ENCODE data around the gene STPG3. TPM values are rescaled to one million over a fixed set of nuclear protein-coding genes. Genes with fewer than 3 reads are reported as not detected.

STPG3 gene
- total RNA-seq, 1 donor from 2014 or later = 0.69 TPM

DNA sequence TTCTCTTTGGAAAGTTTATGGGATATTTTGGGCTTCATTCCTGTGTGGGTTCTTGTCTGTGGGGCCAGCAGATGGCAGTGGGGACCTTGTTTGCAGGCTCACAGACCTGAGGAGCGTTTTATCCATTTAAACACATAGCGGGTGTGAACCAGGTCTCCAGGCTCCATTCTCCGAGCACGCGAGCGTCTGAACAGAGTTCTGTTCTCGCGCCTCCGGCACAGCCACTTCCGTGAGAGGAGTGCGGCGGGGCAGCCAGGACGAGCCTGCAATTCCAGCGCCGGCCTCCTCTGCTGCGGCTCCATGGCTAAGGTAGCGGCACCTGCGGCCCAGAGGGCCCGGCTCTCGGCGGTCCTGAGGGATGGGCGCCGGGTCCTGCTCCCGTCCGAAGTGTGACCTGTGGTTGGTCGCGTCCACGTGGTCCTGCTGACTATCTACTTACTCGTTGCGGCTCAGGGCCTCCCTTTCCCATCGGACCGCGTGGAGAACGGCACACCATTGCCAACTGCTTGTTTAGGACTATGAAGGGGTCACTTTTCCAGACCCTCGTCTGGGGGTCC, 43.7 kb downstream of the STPG3 start:
- intact Hi-C loops (cut with micrococcal nuclease) = no loop called here
- DNase-seq = peak; percentile 32
- peak; percentile 11 for ATAC-seq

DNA sequence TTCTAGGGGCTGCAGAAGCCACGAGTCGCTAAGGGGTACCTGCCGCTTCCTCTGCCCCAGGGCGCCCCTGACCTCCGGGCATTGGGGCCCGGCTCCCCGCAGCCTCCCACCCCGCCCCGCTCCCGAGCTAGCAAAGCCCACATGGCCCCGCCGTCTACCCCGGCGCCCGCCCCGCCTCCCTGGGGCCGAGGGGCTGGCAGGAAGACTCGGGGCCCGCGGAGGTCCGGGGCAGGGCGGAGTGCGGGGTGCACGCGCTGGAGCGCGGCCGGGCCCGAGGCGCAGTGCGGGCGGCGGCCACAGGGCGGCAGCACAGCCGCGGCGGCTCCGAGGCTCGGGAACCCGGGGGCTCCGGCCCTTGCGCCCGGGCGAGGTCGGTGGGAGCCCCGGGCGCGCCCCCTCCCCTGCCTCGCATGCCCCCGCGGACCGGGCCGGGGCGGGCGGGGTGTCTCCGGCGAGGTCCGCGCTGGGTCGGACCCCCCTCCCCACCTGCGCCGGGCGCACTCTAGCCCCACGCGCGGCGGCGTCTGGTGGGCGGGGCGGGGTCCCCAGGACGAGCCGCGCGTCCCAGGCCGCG, 44.2 kb downstream of the STPG3 start:
- intact Hi-C loops (cut with micrococcal nuclease) = no loop called here
- DNase-seq (peak; percentile 65), ATAC-seq (peak; percentile 57)

DNA sequence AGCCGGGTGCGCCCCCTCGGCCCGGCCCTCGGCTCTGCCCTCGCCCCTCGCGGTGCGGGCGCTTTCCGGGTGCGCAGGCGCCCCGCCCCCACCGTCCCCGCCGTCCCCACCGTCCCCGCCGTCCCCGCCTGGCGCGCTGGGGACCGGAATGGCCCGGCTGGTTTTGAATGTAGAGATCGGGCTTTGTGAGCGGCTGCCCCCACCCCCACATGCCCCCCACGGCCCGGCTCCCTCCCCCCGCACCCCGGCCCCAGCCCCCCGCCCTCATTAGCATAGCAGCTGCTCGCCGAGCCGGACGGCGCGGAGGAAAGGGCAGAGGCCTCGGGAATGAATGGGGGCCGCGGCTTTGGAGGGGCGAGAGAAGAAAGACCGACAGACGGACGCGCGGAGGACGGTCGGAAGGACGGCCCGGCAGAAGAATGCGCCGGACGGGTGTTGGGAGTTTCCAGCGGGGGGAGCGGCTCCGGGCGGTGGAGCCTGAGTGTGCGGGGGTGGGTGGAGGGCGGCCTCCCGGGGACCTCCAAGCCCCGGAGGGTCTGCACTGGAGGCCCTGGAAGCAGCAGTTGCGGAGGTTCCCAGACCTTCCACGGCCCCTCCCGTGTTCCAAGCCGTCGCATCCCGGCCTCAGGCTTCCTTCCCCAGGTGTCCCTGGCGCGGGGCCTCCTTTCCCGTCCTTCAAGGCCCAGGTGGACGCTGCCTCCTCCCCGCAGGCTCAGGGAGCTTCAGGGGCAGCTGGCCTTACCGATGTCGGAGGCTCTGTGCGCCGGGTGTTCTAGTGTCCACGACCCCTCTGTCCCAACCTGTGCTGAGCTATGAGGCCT, 45.0 kb downstream of the STPG3 start:
- DNase-seq (peak; percentile 36), ATAC-seq (no peak)
- intact Hi-C loops (cut with micrococcal nuclease) = no loop called here

DNA sequence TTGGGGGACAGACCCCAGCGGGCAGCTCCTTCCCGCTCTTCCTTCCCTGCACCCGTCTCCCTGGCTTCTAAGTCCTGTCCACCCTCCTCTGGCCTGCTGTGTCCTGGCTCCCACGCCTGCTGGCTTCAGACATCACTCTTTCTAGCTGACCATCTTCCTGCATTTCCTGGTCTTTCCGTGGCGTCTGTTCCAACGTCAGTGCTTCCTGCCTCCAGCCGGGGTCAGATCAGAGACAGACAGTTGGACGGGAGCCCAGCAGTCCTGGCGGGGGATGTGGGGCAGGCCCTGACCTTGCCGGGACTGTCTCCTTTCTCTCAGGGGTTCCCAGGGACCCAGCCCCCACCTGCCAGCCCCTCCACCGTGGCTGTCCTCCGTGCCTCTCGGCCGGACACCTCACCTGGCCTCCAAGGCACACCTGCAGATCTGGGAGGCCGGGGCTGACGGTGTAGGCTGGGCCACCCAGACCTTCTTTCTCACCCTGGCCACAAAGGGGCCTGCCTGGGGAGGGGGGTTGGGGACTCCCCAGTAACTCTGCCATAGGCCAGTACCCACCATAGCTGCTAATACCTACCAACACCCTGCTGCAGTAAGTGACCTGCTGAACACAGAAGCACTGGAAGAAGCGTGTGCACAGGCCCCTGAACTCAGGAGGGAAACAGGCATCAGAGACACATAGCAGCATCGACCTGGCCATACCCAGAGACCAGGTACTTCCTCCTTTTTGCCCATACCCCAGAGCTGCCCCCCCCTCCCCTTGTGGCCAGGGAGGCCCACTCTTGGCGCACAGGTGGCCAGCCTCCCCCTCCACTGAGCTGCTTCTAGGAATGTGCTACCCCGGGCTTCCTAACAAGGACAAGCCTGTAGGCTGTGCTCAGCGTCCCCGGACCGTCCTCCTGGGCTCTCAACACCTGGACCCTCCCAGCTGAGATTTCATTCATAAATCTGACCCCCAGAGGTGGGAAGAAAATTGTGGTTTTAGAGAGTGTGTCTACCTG, 45.9 kb downstream of the STPG3 start:
- DNase-seq (peak; percentile 77), ATAC-seq (peak; percentile 50)
- intact Hi-C loops (cut with micrococcal nuclease) = no loop called here

DNA sequence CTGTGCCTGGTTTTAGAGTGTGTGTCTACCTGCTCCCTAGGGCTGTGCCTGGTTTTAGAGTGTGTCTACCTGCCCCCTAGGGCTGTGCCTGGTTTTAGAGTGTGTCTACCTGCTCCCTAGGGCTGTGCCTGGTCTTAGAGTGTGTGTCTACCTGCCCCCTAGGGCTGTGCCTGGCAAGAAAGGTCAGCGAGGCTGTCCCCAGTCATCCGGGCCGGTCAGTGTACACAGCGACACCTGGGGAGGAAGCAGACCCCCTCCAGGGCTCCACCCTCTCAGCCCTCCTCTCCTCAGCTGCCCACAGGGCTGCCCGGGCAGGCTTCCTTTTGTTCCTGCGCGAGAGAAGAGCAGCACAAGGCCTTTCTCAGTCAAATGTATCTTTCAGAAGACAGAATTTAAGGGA, 46.9 kb downstream of the STPG3 start:
- DNase-seq (peak; percentile 12), ATAC-seq (no peak)
- intact Hi-C loops (cut with micrococcal nuclease) = no loop called here

DNA sequence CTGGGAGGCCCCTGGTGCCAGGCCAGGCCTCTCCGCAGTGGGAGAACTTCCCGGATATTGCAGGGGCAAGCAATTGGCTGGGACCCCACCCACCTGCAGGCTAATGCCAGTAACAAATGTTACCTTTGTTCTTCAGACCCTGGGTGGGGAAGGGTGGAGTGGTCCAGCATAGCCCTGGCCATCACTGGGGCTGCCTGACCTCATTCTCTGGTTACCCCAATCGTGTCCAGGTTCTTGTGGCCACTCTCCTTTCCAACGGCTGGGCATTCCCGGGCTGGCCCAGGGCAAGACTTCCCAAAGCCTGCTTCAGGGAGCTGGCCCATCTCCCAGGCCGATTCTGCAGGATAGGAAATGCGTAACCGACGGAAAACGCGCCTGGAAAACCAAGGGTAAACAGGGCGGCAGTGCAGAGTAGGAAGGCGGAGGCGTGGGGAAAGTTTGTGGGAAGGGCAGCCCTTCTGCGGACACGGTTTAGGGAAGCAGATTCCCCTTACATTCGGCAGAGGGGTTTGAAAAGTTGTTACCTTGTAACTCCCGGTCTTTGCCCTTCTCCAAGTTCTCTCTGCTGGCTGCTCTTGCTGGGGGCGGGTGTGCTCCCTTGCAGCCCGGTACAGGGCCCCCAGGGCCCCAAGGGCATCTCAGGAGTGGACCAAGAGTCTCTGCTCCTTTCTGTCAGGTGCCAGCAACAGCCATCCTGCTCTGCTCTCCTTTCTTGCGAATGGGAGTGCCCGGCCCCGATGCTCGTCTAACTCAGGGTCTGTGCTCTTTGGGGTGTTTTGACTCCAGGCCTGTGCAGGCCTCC, 47.5 kb downstream of the STPG3 start:
- ATAC-seq = no peak
- peak; percentile 37 for DNase-seq
- intact Hi-C loops (cut with micrococcal nuclease) = no loop called here

DNA sequence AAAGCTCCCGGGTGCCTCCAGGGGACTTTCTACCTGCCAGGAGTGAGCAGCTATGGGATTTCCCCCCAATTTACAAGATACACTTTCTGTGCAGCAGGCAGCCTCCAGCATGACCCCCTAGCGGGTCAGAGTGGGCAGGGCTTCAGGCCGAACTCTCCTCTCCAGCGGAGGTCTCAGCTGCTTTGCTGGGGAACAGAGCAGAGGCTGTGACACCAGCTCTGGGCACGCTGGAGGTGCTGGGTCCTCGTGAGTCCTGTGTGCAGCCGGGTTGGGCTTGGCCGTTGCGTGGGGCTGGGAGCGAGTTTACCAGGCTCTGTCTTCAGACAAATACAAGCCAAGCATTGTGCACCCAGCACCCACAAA, 48.1 kb downstream of the STPG3 start:
- ATAC-seq = no peak
- intact Hi-C loops (cut with micrococcal nuclease) = no loop called here
- peak; percentile 37 for DNase-seq

DNA sequence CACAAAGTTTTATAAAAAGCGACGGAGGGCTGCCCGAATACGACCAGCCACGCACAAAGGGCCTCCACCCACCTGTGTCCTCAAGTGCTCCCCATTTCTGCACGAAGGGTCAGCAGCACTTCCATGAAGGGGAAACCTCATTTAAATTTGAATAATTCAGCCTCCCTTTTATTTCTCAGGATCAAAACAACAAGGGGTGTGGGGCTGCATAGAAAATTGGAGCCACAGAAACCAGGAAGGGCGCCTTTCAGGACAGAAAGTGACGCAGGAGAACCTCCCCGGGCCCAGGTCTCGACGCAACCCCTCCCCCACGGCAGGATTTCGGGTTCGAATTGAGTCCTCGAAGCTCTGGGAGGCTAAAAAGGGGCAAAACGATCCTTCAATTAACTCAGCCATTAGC, 48.9 kb downstream of the STPG3 start:
- ATAC-seq = no peak
- intact Hi-C loops (cut with micrococcal nuclease) = no loop called here
- DNase-seq = peak; percentile 31

DNA sequence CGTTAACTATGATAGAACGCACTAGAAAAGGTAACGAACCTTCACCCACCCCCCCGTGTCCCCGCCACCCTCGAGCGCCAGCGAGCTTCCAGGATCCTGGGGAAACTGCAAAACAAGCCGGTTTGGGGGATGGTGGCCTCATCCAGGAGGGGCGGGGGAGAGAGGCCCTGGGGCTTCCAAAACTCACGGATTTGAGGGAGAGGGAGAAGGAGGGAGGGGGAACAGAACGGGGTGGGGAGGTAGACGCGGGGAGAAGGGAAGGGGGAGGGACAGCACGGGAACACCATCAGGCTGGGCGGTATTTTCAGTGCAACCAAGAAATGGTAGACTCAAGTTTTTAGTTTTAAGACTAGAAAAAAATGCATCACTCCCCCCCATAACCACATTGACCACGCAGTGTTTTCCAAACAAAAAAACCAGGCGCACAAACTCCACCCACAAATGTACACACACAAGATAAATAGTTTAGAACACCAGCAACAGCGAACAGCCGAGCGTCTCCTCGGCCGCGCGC, 49.5 kb downstream of the STPG3 start:
- peak; percentile 28 for DNase-seq
- intact Hi-C loops (cut with micrococcal nuclease) = no loop called here
- no peak for ATAC-seq

DNA sequence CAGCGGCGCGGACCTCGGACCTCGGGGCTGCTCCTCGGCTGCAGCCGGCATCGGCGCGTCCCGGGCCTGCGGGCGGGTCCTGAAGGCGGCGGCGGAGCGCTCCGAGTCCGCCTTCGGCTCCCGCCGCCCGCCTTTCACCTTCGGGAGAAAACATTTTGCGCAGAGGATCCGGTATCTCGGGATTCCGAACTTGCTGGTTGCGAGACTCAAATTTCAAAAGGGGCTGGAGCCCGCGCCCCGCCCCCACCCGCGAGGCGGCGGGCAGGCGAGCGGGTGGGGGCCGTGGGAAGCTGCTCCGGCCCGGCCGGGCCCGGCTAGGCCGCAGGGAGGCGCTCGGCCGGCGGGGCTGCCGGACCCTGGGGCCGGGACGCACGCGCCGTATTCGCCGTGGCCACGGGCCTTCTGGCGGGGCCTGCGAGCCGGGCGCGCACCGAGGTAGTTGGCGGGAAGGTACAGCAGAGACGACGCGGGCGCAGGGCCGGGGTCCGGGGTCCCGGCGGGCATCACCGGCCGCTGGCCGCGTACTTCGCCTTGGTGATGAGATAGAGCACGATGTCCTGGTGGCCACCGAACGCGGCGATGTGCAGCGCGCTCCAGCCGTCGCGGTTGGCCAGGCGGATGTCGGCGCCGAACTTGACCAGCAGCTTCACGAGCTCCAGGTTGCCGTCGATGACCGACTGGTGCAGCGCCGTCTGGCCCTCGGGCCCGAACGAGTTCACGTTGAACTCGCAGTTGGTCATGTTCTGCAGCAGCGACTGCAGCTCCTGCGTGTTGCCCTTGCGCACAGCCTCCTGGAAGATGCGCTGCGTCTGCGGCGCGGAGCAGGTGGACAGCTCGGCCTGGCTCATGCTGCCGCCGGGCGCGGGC, 50.2 kb downstream of the STPG3 start:
- DNase-seq (peak; percentile 56), ATAC-seq (peak; percentile 23)
- intact Hi-C loops (cut with micrococcal nuclease) = no loop called here

DNA sequence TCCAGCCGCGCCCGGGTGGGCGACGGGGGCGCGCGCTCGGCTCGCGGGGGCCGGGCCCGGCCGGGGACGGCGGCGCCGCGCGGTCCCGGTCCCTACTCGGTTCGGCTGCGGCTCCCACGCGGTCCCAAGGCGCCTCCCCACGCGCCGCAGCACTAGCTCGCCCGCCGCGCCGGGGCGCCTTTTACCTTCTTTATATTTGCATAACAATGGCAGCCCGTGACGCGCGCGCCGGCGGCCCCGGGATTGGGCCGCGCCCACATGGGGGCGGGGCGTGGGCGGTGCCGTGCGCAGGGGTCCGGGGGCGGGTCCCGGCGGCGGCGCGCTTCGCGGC, 51.0 kb downstream of the STPG3 start, which contains the start of gene NRARP:
NRARP (minus strand) TSS at position 154 of the 331 bp plus-strand sequence. CDS start 343 bp downstream, outside the sequence.
- intact Hi-C loops (cut with micrococcal nuclease) = no loop called here
- peak; percentile 80 for ATAC-seq

DNA sequence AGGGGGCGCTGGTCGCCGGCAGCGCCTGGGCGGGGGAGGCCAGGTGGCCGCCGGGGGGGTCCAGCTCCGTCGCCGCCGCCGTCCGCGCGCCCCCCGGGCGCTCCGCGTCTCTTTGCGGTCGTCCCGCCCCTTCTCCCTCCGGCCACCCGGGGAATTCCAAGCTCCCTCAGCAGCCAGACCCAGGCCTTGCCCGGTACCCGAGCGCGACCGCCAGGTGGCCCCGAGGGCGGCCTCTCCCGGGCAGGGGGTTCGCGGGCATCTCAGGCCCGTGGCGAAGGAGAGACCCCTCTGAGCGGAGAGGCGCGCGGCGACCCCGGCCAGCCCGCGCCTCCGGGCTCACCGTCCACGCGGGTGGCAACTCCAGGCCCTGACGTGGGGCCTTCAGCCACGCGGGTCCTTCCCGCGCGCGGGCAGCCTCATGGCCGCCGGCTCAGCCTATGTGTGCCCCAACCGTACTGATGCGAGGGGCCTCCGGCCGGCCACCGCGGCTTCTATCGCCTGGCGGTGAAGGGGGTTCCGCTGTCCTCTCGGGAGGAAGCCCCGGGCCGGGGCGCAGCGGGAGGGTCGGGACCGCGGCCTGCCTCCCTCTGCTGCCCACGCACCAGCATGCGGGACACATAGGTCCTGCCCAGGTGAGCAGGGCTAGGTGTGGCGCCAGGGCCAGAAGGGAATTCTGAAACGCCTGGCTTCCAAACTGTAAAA, 51.5 kb downstream of the STPG3 start:
- DNase-seq (no peak), ATAC-seq (peak; percentile 11)
- intact Hi-C loops (cut with micrococcal nuclease) = no loop called here

More for the DNA sequence above, 51.0 kb downstream of the STPG3 start, which contains the start of gene NRARP:
- peak; percentile 96 for DNase-seq

Other genes starting within 250 kb of the STPG3 start
- gene ABCA2, start 223.0 kb upstream of the STPG3 start, total RNA-seq = 33.8 TPM
- 0.17 TPM for gene FUT7, start 219.2 kb upstream of the STPG3 start, total RNA-seq
- 59.0 TPM for gene NPDC1, start 205.1 kb upstream of the STPG3 start, total RNA-seq
- 2.1 TPM for gene ENTPD2, start 197.2 kb upstream of the STPG3 start, total RNA-seq
- 0.12 TPM for gene SAPCD2, start 180.7 kb upstream of the STPG3 start, total RNA-seq
- gene UAP1L1, start 173.8 kb upstream of the STPG3 start, total RNA-seq = 12.6 TPM
- 21.4 TPM for gene MAN1B1, start 164.3 kb upstream of the STPG3 start, total RNA-seq
- 155 TPM for gene DPP7, start 136.6 kb upstream of the STPG3 start, total RNA-seq
- not detected for gene GRIN1, start 112.1 kb upstream of the STPG3 start, total RNA-seq
- not detected for gene LRRC26, start 81.2 kb upstream of the STPG3 start, total RNA-seq
- gene TMEM210, start 79.2 kb upstream of the STPG3 start, total RNA-seq = not detected
- gene ANAPC2, start 62.7 kb upstream of the STPG3 start, total RNA-seq = 38.2 TPM
- gene SSNA1, start 62.6 kb upstream of the STPG3 start, total RNA-seq = 77.7 TPM
- gene TPRN, start 50.5 kb upstream of the STPG3 start, total RNA-seq = 21.7 TPM
- 43.3 TPM for gene TMEM203, start 45.6 kb upstream of the STPG3 start, total RNA-seq
- 5.7 TPM for gene NDOR1, start 45.6 kb upstream of the STPG3 start, total RNA-seq
- gene RNF208, start 29.0 kb upstream of the STPG3 start, total RNA-seq = 29.7 TPM
- not detected for gene CYSRT1, start 26.1 kb upstream of the STPG3 start, total RNA-seq
- gene RNF224, start 23.8 kb upstream of the STPG3 start, total RNA-seq = not detected
- not detected for gene SLC34A3, start 20.4 kb upstream of the STPG3 start, total RNA-seq
- gene TUBB4B, start 10.0 kb upstream of the STPG3 start, total RNA-seq = 439 TPM
- 43.6 TPM for gene NELFB, start 4.0 kb downstream of the STPG3 start, total RNA-seq
- 19.3 TPM for gene TOR4A, start 26.4 kb downstream of the STPG3 start, total RNA-seq
- gene NRARP, start 51.0 kb downstream of the STPG3 start, total RNA-seq = 4.0 TPM
- 8.3 TPM for gene EXD3, start 171.9 kb downstream of the STPG3 start, total RNA-seq
- 1.9 TPM for gene NOXA1, start 172.1 kb downstream of the STPG3 start, total RNA-seq
- gene ENTPD8, start 190.1 kb downstream of the STPG3 start, total RNA-seq = not detected
- gene NSMF, start 208.0 kb downstream of the STPG3 start, total RNA-seq = 10.2 TPM

Data from left ventricle myocardium superior (tissue), 1 donor.